Measurements from ENCODE around the gene TMEM176A. TPM values are rescaled to one million over a fixed set of nuclear protein-coding genes. Genes with fewer than 3 reads are reported as not detected.

TMEM176A gene
- total and polyA plus RNA-seq, 9 donors, result 71.8 to 166 (median 127) TPM

DNA sequence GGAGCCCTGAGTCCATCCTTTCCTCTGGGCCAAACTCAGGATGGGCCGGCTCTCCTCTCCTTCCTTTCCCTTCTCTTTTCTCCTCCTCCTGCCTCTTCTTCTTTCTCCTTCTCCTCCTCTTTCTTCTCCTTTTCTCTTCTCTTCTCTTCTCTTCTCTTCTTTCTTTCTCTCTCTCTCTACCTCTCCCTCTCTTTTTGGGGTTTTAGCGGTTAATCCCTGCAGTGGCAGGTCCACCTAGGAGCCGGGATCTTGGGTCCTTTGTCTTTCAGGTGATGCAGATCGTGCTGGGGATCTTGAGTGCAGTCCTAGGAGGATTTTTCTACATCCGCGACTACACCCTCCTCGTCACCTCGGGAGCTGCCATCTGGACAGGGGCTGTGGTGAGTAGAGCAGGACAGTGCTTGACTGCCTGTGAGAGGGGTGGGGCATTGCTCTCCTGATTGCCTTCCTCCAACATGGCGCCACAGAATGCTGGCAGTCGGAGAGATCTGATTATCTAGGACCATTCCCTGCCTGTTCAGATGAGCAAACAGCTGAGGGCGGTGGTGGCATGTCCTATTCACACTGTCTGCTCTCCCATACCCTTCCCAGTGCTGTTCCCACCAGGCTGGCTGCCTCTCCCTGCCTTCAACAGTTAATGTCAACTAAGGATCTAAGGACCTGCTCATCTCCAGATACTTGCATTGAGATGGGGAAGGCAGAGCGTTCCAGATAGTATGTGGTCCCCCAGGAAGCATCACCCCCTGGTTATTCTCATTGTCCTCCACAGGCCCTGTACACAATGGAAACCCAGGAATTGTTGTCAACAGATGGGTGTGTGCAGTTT, 1.6 kb downstream of the TMEM176A start:
- intact Hi-C loops (cut with DNase I), result no loop called here
- Histone ChIP-seq H3K27me3 (no peaks in the 10 kb centered on the region), H3K4me1 (ENCODE audit: insufficient read depth) (no peaks in the 10 kb centered on the region), H3K4me3 (no peak overlapping the region), H3K9me3 (no peaks in the 10 kb centered on the region), H3K27ac (peak overlapping the region; percentile 68 to 70), H3K36me3 (no peaks in the 10 kb centered on the region)
- DNase-seq, result no peak
- 92 to 95% (median 93%) methylated on average over 12 of the region's 12 CpGs for WGBS, 3 donors
- TF ChIP-seq EP300 (IDR thresholded peaks at IDR 0.05), result no peak
- no peak for TF ChIP-seq POLR2A (IDR thresholded peaks at IDR 0.05)
- TF ChIP-seq, protein P1, sequence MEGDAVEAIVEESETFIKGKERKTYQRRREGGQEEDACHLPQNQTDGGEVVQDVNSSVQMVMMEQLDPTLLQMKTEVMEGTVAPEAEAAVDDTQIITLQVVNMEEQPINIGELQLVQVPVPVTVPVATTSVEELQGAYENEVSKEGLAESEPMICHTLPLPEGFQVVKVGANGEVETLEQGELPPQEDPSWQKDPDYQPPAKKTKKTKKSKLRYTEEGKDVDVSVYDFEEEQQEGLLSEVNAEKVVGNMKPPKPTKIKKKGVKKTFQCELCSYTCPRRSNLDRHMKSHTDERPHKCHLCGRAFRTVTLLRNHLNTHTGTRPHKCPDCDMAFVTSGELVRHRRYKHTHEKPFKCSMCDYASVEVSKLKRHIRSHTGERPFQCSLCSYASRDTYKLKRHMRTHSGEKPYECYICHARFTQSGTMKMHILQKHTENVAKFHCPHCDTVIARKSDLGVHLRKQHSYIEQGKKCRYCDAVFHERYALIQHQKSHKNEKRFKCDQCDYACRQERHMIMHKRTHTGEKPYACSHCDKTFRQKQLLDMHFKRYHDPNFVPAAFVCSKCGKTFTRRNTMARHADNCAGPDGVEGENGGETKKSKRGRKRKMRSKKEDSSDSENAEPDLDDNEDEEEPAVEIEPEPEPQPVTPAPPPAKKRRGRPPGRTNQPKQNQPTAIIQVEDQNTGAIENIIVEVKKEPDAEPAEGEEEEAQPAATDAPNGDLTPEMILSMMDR (IDR thresholded peaks at IDR 0.05), result no peak

DNA sequence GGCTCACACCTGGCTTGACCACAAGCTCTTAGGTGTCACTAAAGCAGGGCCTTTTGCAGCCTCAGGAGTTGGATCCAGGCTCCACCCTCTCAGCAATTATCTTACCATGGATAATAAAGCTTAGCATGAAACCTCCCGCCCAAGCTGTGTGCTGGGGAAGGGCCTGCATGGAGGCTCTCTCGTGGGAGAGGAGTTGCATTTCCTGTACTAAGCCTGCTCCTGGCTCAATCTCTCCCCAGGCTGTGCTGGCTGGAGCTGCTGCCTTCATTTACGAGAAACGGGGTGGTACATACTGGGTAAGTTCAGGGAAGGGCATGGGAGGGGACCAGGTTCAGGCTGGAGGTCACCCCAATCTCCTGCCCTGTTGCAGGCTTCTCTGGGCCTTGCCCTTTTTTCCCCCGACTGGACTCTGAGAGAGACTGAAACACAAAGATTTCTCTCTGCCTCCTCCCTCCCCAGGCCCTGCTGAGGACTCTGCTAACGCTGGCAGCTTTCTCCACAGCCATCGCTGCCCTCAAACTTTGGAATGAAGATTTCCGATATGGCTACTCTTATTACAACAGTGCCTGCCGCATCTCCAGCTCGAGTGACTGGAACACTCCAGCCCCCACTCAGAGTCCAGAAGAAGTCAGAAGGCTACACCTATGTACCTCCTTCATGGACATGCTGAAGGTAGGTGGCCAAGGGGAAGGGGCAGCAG, 2.7 kb downstream of the TMEM176A start:
- TF ChIP-seq EP300 (IDR thresholded peaks at IDR 0.05), result no peak
- TF ChIP-seq POLR2A (IDR thresholded peaks at IDR 0.05), result no peak
- TF ChIP-seq, protein P1 (IDR thresholded peaks at IDR 0.05), result no peak
- no peaks in the 10 kb centered on the region for H3K9me3 ChIP-seq
- WGBS, 3 donors, result 74 to 76% (median 74%) methylated on average over 10 of the region's 10 CpGs
- no peaks in the 10 kb centered on the region for H3K36me3 ChIP-seq
- H3K4me1 ChIP-seq (ENCODE audit: insufficient read depth), result no peaks in the 10 kb centered on the region
- DNase-seq, result no peak
- H3K27ac ChIP-seq, result no peak overlapping the region
- H3K27me3 ChIP-seq, result no peaks in the 10 kb centered on the region
- no peak overlapping the region for H3K4me3 ChIP-seq
- intact Hi-C loops (cut with DNase I), result no loop called here

GRCh38 chr7:150804802-150805201, 4.2 kb downstream of the TMEM176A start:
- WGBS, 3 donors, result 85 to 89% (median 87%) methylated on average over 5 of the region's 5 CpGs
- DNase-seq, result no peak
- Histone ChIP-seq H3K27ac (no peak overlapping the region), H3K4me1 (ENCODE audit: insufficient read depth) (no peaks in the 10 kb centered on the region), H3K9me3 (no peaks in the 10 kb centered on the region), H3K27me3 (no peaks in the 10 kb centered on the region), H3K36me3 (no peaks in the 10 kb centered on the region), H3K4me3 (no peak overlapping the region)
- intact Hi-C loops (cut with DNase I), result no loop called here
- TF ChIP-seq POLR2A (IDR thresholded peaks at IDR 0.05) (no peak), EP300 (IDR thresholded peaks at IDR 0.05) (no peak)
- TF ChIP-seq, protein P1 (IDR thresholded peaks at IDR 0.05), result no peak

GRCh38 chr7:150805864-150806263, 5.3 kb downstream of the TMEM176A start:
- Histone ChIP-seq H3K4me3 (no peak overlapping the region), H3K27ac (no peak overlapping the region), H3K36me3 (no peaks in the 10 kb centered on the region), H3K9me3 (no peaks in the 10 kb centered on the region), H3K27me3 (no peaks in the 10 kb centered on the region), H3K4me1 (ENCODE audit: insufficient read depth) (no peaks in the 10 kb centered on the region)
- no peak for DNase-seq
- intact Hi-C loops (cut with DNase I), result no loop called here
- TF ChIP-seq, protein P1 (IDR thresholded peaks at IDR 0.05), result no peak
- TF ChIP-seq POLR2A (IDR thresholded peaks at IDR 0.05) (no peak), EP300 (IDR thresholded peaks at IDR 0.05) (no peak)
